K562 (cell line): ENCODE measurements around the gene TOX2. TPM values are rescaled to one million over a fixed set of nuclear protein-coding genes. Genes with fewer than 3 reads are reported as not detected.

Experiments
- ATAC-seq: fragments of 200-7000 bp; cut with Tn5 transposase; 3 replicates; pipeline ENCODE4 v1.9.1; 2020; ENCODE audit warnings: moderate library complexity
- BruUV-seq: library from RNA; stranded (reverse); fragments of 400-500 nt; replicated peaks from 2 replicates; lab custom pipeline; 2021; lab: Mats Ljungman, UMichigan
- CTCF ChIA-PET: fragments of 300-600 bp; formaldehyde crosslinking; extraction: SDS; loops from one replicate; lab custom pipeline; 2021; ENCODE audit warnings: low intra/inter-chr PET ratio; lab: Yijun Ruan, JAX
- POLR2A ChIA-PET: fragments of 300-600, 350-650 bp; sonication (Branson Sonifier 250); formaldehyde crosslinking; extraction: SDS; loops from one replicate; lab custom pipeline; 2021; ENCODE audit warnings: antibody characterized with exemption, inconsistent platforms; lab: Yijun Ruan, JAX
- DNase-seq, 4 experiments: peaks; one replicate each; pipeline versions ENCODE4 v3.0.0 to v3.0.0-alpha.2; 2011 to 2018; ENCODE audit warnings: low spot score in 3 of 4, mixed read lengths in 3 of 4; ENCODE audit errors: extremely low read depth in 1 of 4
- FAIRE-seq: peaks from 2 replicates; lab custom pipeline; 2011; peaks lifted over from hg19 to GRCh38; lab: Jason Lieb, UNC
- H2AFZ ChIP-seq: 2 replicates; pipeline ENCODE4 v1.6.0; 2011; ENCODE audit warnings: low read depth, low read length, control low read depth, inconsistent platforms
- H3K27ac ChIP-seq: fragments of 200-600 bp; 3 replicates; pipeline ENCODE4 v1.8.0; 2011; ENCODE audit warnings: low read depth, mild to moderate bottlenecking, control low read depth, inconsistent platforms, low read length, moderate library complexity, mixed read lengths; ENCODE audit errors: extremely low read depth
- H3K27me3 ChIP-seq, 2 experiments: fragments of 300-600 bp in 1 of 2; 2 replicates in 1 of 2; 3 replicates in 1 of 2; pipeline versions ENCODE4 v1.6.0 to v1.8.0; 2011; ENCODE audit warnings: inconsistent platforms in 2 of 2, low read length in 2 of 2, mild to moderate bottlenecking in 1 of 2, mixed read lengths in 1 of 2, moderate library complexity in 1 of 2; ENCODE audit not compliant: control insufficient read depth in 2 of 2, insufficient read depth in 2 of 2
- H3K36me3 ChIP-seq: fragments of 300-600 bp; 3 replicates; pipeline ENCODE4 v1.8.0; 2011; ENCODE audit warnings: mild to moderate bottlenecking, low read length, inconsistent platforms; ENCODE audit not compliant: control insufficient read depth, insufficient read depth
- H3K4me1 ChIP-seq, 2 experiments: fragments of 200-600 bp in 1 of 2; replicated peaks in 1 of 2; 2 replicates in 1 of 2; 3 replicates in 1 of 2; pipeline versions ENCODE4 v1.5.1 to v1.8.0; 2011; ENCODE audit warnings: inconsistent platforms in 2 of 2, low read length in 2 of 2, mild to moderate bottlenecking in 1 of 2, mixed read lengths in 1 of 2, moderate library complexity in 1 of 2; ENCODE audit not compliant: control insufficient read depth in 2 of 2, insufficient read depth in 2 of 2
- H3K4me2 ChIP-seq: 2 replicates; pipeline ENCODE4 v1.6.1; 2011; ENCODE audit warnings: low read length, control low read depth, inconsistent platforms, mixed read lengths; ENCODE audit not compliant: insufficient read depth
- H3K4me3 ChIP-seq: fragments of 200-600 bp; sonication (generic), shearing (Covaris generic); 2 replicates; pipeline ENCODE4 v1.5.1; 2016; ENCODE audit warnings: control low read depth, inconsistent platforms
- H3K79me2 ChIP-seq: fragments of 200-600 bp; 3 replicates; pipeline ENCODE4 v1.8.0; 2011; ENCODE audit warnings: low read length, inconsistent platforms; ENCODE audit not compliant: control insufficient read depth, insufficient read depth
- H3K9ac ChIP-seq, 2 experiments: 2 replicates each; pipeline versions ENCODE4 v1.6.0 to v1.6.1; 2011; ENCODE audit warnings: low read depth in 2 of 2, low read length in 2 of 2, control low read depth in 1 of 2, inconsistent platforms in 1 of 2, mild to moderate bottlenecking in 1 of 2, mixed read lengths in 1 of 2; ENCODE audit not compliant: insufficient read depth in 1 of 2
- H3K9me1 ChIP-seq: one replicate; pipeline ENCODE4 v1.6.0; 2011; ENCODE audit warnings: inconsistent platforms, mild to moderate bottlenecking, low read length, moderate library complexity; ENCODE audit not compliant: control insufficient read depth, insufficient read depth
- H3K9me3 ChIP-seq: replicated peaks from 2 replicates; pipeline ENCODE4 v1.5.1; 2011; ENCODE audit warnings: low read depth, low read length, inconsistent platforms; ENCODE audit not compliant: control insufficient read depth, insufficient read depth
- H4K20me1 ChIP-seq: replicated peaks from 2 replicates; pipeline ENCODE4 v1.6.1; 2011; ENCODE audit warnings: low read length, inconsistent platforms, mixed read lengths; ENCODE audit not compliant: control insufficient read depth, insufficient read depth
- CEBPG ChIP-seq, 3 experiments: fragments of 200-800 bp in 1 of 3; sonication (Bioruptor generic) in 1 of 3; sonication (generic) in 1 of 3; formaldehyde crosslinking in 1 of 3; IDR thresholded peaks in 2 of 3; conservative IDR thresholded peaks in 1 of 3; 2 replicates each; pipeline versions ENCODE4 v1.6.1 to v1.8.0; 2016 to 2022; ENCODE audit warnings: missing compliant biosample characterization in 2 of 3, missing genetic modification characterization in 2 of 3, mild to moderate bottlenecking in 1 of 3, missing genetic modification reagents in 1 of 3
- PBX2 ChIP-seq, 2 experiments: IDR thresholded peaks in 1 of 2; conservative IDR thresholded peaks in 1 of 2; 2 replicates each; pipeline ENCODE4 v1.6.1; 2016; ENCODE audit warnings: low read depth in 2 of 2, mild to moderate bottlenecking in 1 of 2, missing compliant biosample characterization in 1 of 2, missing genetic modification characterization in 1 of 2, moderate library complexity in 1 of 2
- TFE3 ChIP-seq: fragments of 450-650 bp; formaldehyde crosslinking; IDR thresholded peaks from 2 replicates; pipeline ENCODE4 v1.4.0; 2020; ENCODE audit warnings: mild to moderate bottlenecking, mixed read lengths
- ZNF318 ChIP-seq, 2 experiments: fragments of 450-650 bp; IDR thresholded peaks; 2 replicates each; pipeline ENCODE4 v1.6.1; 2016; ENCODE audit warnings: mild to moderate bottlenecking in 2 of 2, borderline replicate concordance in 1 of 2, low read depth in 1 of 2, moderate library complexity in 1 of 2
- WGBS: fragments of 100-300 bp; shearing (Covaris generic); methylation state at CpG from one replicate; pipeline ENCODE4 v1.1.6; 2016; ENCODE audit warnings: low coverage, mixed read lengths; ENCODE audit not compliant: insufficient coverage; ENCODE audit errors: missing lambda C conversion rate; 5-methylcytosine and 5-hydroxymethylcytosine counted together
- in situ Hi-C: fragments of 300-500 bp; cut with MboI; formaldehyde crosslinking; loops from 4 replicates; pipeline ENCODE4 v1.15.0; 2018; ENCODE audit warnings: inconsistent platforms, mixed read lengths
- intact Hi-C: fragments of 100-400 bp; cut with micrococcal nuclease; formaldehyde crosslinking; loops from 2 replicates; pipeline ENCODE4 v1.14.2; 2022
- polyA plus RNA-seq, 8 experiments: library from polyadenylated mRNA; depleted of rRNA in 4 of 8; stranded (reverse) in 5 of 8; unstranded in 3 of 8; fragments of >200 nt; fragmentation: Nextera tagmentation in 2 of 8; fragmentation: Illumina TruSeq in 1 of 8; extraction: Ambion mirVana in 2 of 8; extraction: Trizol in 1 of 8; gene quantifications; 2 replicates each; pipeline versions ENCODE4 v1.2.1 to v1.2.3, GENCODE V29; 2011 to 2014; ENCODE audit warnings: inconsistent platforms in 1 of 8, missing spikeins in 1 of 8
- total RNA-seq, 7 experiments: library from RNA; depleted of rRNA in 6 of 7; stranded (reverse); fragments of >200 nt in 6 of 7; fragmentation: Illumina TruSeq in 2 of 7; extraction: Trizol in 2 of 7; gene quantifications; 2 replicates each; pipeline versions ENCODE4 v1.2.1 to v1.2.3, GENCODE V29; 2011 to 2021; ENCODE audit warnings: low replicate concordance in 1 of 7

TOX2 gene
- total and polyA plus RNA-seq, 9 of the 15 experiments (the other 6 are each of a cell fraction or from before 2014, with no cell fraction given) = not detected

- Histone ChIP-seq H3K27me3 (peaks cover 5 to 42% of the 10 kb centered on the region in 2 experiments; a peak in 4 of 5 replicates), H3K79me2 (no peaks in the 10 kb centered on the region), H4K20me1 (no peaks in the 10 kb centered on the region), H2AFZ (no peak overlapping the region), H3K4me3 (no peak overlapping the region), H3K4me2 (no peak overlapping the region), H3K9me3 (no peaks in the 10 kb centered on the region), H3K9ac (no peak overlapping the region), H3K4me1 (no peaks in the 10 kb centered on the region), H3K27ac (no peak overlapping the region), H3K9me1 (no peaks in the 10 kb centered on the region), H3K36me3 (no peaks in the 10 kb centered on the region)
- no TSS peak for BruUV-seq
- WGBS = 5% methylated on average over 2 of the region's 2 CpGs
- FAIRE-seq (no peak), DNase-seq (no peak), ATAC-seq (peak; percentile 45; the same call in 2 of the 3 replicates)
- ChIA-PET POLR2A (no interaction called here), CTCF (no interaction called here)
- in situ Hi-C loops = no loop called here
- intact Hi-C loops = no loop called here
- TF ChIP-seq PBX2 (CRISPR knock-in tag; IDR thresholded peaks at IDR 0.05; ENCODE audit: low read depth) = no peak
- no peak for TF ChIP-seq PBX2 (tag; conservative IDR thresholded peaks at IDR 0.05; ENCODE audit: low read depth)
- TF ChIP-seq TFE3 (CRISPR knock-in tag) = peak; percentile 73
- no peak for TF ChIP-seq CEBPG (CRISPR knock-in tag; IDR thresholded peaks at IDR 0.05)
- peak in 1 of 2 experiments; percentile 66; a peak in 2 of 4 replicates for TF ChIP-seq CEBPG (tag; conservative IDR thresholded peaks at IDR 0.05 in 1 of 2, IDR thresholded peaks at IDR 0.05 in 1 of 2)
- TF ChIP-seq ZNF318 (IDR thresholded peaks at IDR 0.05; ENCODE audit: borderline replicate concordance in 1 of 2, low read depth in 1 of 2) = no peak
Observed at GRCh38 chr20:44033344-44033743, 118.7 kb downstream of the TOX2 start.
